NCI-H446 (cell line): ENCODE data around the gene NAT8L.

Source experiments
- DNase-seq, 2 experiments: peaks; one replicate each; lab custom pipeline; 2025; lab: John Stamatoyannopoulos, UW

Gene NAT8L

DNA sequence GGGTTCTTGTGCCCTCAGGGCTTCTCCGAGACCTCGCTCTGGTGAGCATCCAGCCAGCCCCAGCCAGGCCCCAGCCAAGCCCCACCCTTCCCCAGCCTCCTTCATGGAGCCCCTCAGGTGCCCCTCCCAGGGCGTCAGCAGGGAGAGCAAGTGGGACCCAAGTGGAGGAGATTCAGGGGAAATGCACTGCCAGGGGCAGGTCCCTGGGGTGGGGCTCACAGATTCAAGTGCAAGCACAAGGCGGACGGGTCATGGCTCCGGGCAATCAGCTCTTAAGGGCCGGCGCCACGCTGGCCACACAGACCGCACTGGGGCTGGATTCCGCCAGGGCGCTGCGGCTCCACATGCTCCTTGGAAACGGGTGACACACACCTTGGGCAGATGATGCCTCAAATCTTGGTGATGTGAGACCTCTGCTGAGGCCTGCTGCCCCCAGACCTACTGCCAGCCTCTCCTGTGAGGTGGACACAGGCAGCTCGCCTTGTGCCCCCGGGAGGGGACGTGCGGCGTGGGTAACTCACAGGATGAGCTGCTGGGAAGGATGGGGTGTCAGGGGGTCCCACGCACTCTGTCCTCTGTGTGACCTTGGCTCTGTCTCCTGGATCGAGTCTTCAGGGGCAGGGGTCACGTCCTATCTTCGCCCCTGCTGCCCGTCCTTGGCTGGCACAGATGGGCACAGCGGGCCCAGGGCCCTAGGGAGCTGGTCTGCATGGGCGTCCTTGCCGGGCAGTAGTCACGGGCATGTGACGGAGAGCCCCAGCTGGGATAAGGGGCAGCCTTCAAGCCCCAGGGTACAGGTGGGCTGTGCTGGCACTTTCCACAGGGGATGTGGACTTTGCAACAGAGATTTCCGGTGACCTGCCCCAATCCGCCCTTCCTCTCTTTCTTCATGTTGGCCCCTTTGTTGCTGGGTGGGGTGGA is 17.1 kb downstream of the NAT8L start:
- no peak for DNase-seq

GRCh38 chr4:2076908-2077536 is 17.9 kb downstream of the NAT8L start:
- no peak for DNase-seq

GRCh38 chr4:2077537-2078460 is 18.7 kb downstream of the NAT8L start:
- no peak for DNase-seq

GRCh38 chr4:2078584-2078983 is 19.5 kb downstream of the NAT8L start:
- DNase-seq: no peak

DNA sequence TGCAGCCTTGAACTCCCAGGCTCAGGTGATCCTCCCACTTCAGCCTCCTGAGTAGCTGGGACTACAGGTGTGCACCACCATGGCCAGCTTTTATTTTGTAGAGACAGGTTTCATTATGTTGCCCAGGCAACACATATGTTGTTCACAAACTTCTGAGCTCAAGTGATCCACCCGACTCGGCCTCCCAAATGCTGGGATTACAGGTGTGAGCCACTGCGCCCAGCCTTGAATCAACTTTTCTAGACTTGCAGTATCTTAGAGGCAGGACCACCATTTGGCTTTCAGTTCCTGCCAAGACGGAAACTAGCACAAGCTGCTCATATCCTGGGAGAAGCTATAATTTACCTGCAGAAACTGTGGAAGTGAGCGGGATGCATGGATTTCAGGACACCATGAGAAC is 19.9 kb downstream of the NAT8L start:
- no peak for DNase-seq

- DNase-seq: no peak
Measured at GRCh38 chr4:2079926-2080325, 20.8 kb downstream of the NAT8L start.

DNA sequence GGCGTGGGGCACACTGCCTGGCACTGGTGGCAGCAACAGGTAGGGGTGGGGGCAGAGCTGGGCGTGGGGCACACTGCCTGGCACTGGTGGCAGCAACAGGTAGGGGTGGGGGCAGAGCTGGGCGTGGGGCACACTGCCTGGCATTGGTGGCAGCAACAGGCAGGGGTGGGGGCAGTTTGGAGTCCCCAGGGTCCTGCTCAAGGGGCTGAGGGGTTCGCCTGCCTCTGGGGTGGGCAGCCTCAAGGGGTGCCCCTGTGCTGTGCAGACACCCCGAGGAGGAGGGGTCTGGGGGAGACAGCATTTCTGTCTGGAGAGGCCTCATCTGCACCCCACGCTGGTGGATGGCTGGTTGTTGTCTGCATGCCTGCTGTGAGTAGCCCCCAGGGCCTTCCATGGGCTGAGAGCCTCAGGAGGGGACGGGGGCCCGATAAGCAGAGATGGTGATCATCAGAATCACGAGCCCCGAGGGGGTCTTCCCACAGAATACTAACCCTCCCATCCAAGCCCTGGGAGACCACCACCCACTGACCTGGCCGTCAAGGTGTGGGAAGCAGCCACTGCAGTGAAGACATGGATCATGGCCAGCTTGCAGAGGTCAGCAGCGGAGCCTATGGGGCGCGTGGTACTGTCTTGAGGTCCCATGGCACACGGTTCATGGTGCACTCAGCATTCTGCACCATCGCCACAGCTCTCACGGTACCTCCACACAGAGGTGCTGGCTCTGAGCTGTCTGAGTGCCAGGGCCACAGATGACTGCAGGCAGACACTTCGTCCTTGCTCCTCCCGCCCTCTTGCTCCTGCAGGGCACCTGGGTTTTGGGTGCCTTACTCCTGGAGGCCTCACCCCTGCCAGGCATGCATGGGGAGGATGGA is 21.5 kb downstream of the NAT8L start:
- DNase-seq: no peak

- DNase-seq: no peak
Measured at GRCh38 chr4:2081540-2081939, 22.4 kb downstream of the NAT8L start.

GRCh38 chr4:2082118-2082517 is 23.0 kb downstream of the NAT8L start:
- no peak for DNase-seq

GRCh38 chr4:2082627-2083026 is 23.5 kb downstream of the NAT8L start:
- no peak for DNase-seq

GRCh38 chr4:2083116-2083825 is 24.1 kb downstream of the NAT8L start:
- no peak for DNase-seq

- no peak for DNase-seq
Measured at GRCh38 chr4:2083826-2084160, 24.7 kb downstream of the NAT8L start.

DNA sequence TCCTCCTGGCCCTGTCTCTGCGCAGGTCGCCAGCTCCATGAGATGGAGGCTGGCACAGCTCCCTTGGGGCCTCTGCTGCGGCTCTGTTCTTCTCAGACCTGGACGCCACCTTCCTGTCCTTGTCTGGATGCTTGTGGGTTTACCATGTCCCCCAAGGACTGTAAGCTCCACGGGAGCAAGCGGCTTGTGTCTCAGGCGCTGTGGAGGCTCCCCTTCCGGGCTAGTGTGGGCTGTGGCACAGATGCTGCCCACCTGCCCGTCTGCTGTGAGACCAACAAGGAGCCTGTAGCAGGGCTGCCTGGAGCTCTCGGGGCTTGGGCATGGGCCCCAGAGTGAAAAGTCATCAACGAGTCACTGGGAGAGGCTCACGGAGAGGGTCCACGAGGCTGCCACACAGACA is 25.2 kb downstream of the NAT8L start:
- DNase-seq: no peak

- no peak for DNase-seq
Measured at GRCh38 chr4:2085496-2085901, 26.4 kb downstream of the NAT8L start.

GRCh38 chr4:2087170-2087569 is 28.0 kb downstream of the NAT8L start:
- DNase-seq: no peak

- DNase-seq: no peak
Measured at GRCh38 chr4:2089222-2089621, 30.1 kb downstream of the NAT8L start.

DNA sequence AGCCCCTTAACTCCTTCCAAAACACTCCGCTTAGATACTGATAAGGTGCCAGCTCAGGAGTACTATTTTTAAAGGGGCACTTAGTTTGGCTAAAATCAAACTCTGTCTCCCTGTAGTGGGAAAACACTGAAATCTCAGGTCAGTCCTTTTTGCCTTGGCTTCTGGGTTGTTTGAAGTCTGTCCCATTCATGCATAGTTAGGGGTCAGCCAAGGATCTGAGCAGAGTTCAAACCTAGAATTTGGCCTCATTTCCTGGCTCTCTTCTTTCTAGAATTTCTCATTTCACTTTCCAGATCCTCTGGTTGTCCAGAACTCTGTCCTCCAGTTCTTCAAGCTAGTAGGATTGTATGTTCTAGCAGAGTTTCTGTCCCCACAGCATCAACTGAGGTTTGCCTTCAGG is 31.5 kb downstream of the NAT8L start:
- no peak for DNase-seq

DNA sequence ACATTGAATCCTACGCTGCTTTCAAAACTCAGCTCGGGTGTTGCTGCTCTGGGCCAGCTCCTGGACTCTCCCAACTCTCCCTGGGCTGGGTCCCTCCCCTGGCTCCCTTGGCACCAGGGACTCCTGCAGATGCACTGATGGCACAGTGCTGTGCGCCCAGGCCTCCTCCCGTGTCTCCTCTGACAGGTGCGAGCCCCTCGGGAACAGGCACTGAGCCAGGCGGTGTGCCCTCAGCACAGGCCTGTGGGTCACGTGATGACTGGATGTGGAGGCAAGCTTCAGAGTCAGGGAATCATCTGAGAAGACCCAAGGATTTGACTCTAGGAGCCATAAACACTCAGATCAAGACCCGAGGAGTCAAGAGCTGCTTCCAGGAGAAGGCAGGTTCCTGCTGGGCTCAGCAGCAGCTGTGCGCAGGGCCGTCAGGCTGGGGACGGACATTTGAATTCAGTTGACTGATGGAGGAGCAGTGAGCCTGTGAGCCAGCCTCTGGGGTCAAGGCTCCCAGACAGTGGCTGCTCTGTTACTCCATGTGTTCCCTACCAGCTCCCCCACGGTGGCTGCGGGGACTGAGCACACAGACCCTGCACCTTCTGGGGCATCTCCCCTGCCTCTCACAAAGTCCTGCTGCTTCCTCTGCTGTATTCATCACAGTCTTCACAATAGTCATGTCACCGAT is 33.0 kb downstream of the NAT8L start:
- no peak for DNase-seq

GRCh38 chr4:2092669-2093053 is 33.5 kb downstream of the NAT8L start:
- DNase-seq: no peak

GRCh38 chr4:2093265-2093664 is 34.1 kb downstream of the NAT8L start:
- DNase-seq: no peak
